NCI-H526 (cell line): Measurements from ENCODE around the gene FKBP5.
"Not testable (repeated sequence)": the region's sequence is repeated elsewhere in the genome, so short reads cannot be mapped to it uniquely, and the experiment has no call there.

ENCODE experiments used
- DNase-seq, 2 experiments: peaks; one replicate each; lab custom pipeline; 2025; lab: John Stamatoyannopoulos, UW

Gene FKBP5

GRCh38 chr6:35541836-35542235 is 146.9 kb downstream of the FKBP5 start:
- DNase-seq: no peak

- no peak for DNase-seq
These were observed 149.5 kb downstream of the FKBP5 start for GRCh38 chr6:35539223-35539622.

- not testable (repeated sequence) for DNase-seq
These were observed 152.9 kb downstream of the FKBP5 start for GRCh38 chr6:35535847-35536246.

- no peak for DNase-seq
These were observed 154.1 kb downstream of the FKBP5 start for GRCh38 chr6:35534407-35535170.

GRCh38 chr6:35533981-35534380 is 154.7 kb downstream of the FKBP5 start:
- DNase-seq: no peak

GRCh38 chr6:35532126-35532525 is 156.6 kb downstream of the FKBP5 start:
- DNase-seq: no peak

- DNase-seq: no peak
These were observed 164.2 kb downstream of the FKBP5 start for GRCh38 chr6:35524380-35525020.
